ENCODE results near the gene ERCC3.

GRCh38 chr2:127228102-127228501 is 65.8 kb downstream of the ERCC3 start:
- no peak for TF ChIP-seq EZH2 (IDR thresholded peaks at IDR 0.05)
- no peak for TF ChIP-seq CTCF (IDR thresholded peaks at IDR 0.05)
- no peak for TF ChIP-seq EZH2phosphoT487 (IDR thresholded peaks at IDR 0.05)
